H1 (cell line): ENCODE measurements around the gene OR2AJ1. TPM values are rescaled to one million over a fixed set of nuclear protein-coding genes. Genes with fewer than 3 reads are reported as not detected.

Source experiments
- CTCF ChIA-PET: fragments of 300-600 bp; sonication (Branson Sonifier 250); formaldehyde crosslinking; loops from one replicate; lab custom pipeline; 2021; ENCODE audit not compliant: partially characterized antibody; lab: Charles Lee
- POLR2A ChIA-PET: fragments of 300-600 bp; sonication (Branson Sonifier 250); formaldehyde crosslinking; loops from one replicate; lab custom pipeline; 2021; ENCODE audit warnings: inconsistent platforms; ENCODE audit not compliant: partially characterized antibody; lab: Charles Lee
- DNase-seq, 2 experiments: peaks; one replicate each; pipeline versions ENCODE4 v3.0.0 to v3.0.0-alpha.2; 2010 to 2022; ENCODE audit warnings: low spot score in 2 of 2, low read depth in 1 of 2, mixed read lengths in 1 of 2
- FAIRE-seq: peaks from 2 replicates; lab custom pipeline; 2011; peaks lifted over from hg19 to GRCh38; lab: Jason Lieb, UNC
- H2AFZ ChIP-seq: 2 replicates; pipeline ENCODE4 v1.8.1; 2012; ENCODE audit warnings: low read length, inconsistent platforms
- H2AK5ac ChIP-seq: 2 replicates; pipeline ENCODE4 v1.6.1; 2013; ENCODE audit warnings: low read depth, low read length
- H2BK120ac ChIP-seq: replicated peaks from 2 replicates; pipeline ENCODE3; 2013; ENCODE audit warnings: low read depth, low read length, inconsistent platforms
- H2BK12ac ChIP-seq: 2 replicates; pipeline ENCODE4 v1.6.1; 2013; ENCODE audit warnings: low read depth, low read length
- H2BK15ac ChIP-seq: 2 replicates; pipeline ENCODE4 v1.6.1; 2013; ENCODE audit warnings: low read length
- H2BK20ac ChIP-seq: 2 replicates; pipeline ENCODE4 v1.6.1; 2013; ENCODE audit warnings: low read length
- H2BK5ac ChIP-seq: 2 replicates; pipeline ENCODE4 v1.6.1; 2013; ENCODE audit warnings: low read depth, low read length
- H3K14ac ChIP-seq: 2 replicates; pipeline ENCODE4 v1.6.1; 2013; ENCODE audit warnings: inconsistent platforms; ENCODE audit not compliant: insufficient read length
- H3K18ac ChIP-seq: 2 replicates; pipeline ENCODE4 v1.6.1; 2013; ENCODE audit warnings: low read length; ENCODE audit errors: extremely low read depth
- H3K23ac ChIP-seq: 2 replicates; pipeline ENCODE4 v1.6.1; 2013; ENCODE audit warnings: inconsistent platforms; ENCODE audit not compliant: insufficient read length
- H3K23me2 ChIP-seq: 2 replicates; pipeline ENCODE4 v1.6.1; 2013; ENCODE audit warnings: low read depth, low read length
- H3K27ac ChIP-seq: 2 replicates; pipeline ENCODE4 v1.6.1; 2011; ENCODE audit warnings: low read depth, low read length, inconsistent platforms
- H3K27me3 ChIP-seq, 4 experiments: replicated peaks in 1 of 4; 1 replicate in 1 of 4; 2 replicates in 3 of 4; pipeline versions ENCODE4 v1.6.1 to v1.8.1; 2011 to 2013; ENCODE audit warnings: low read length in 3 of 4, mild to moderate bottlenecking in 3 of 4, inconsistent platforms in 2 of 4, mixed read lengths in 2 of 4, moderate library complexity in 1 of 4; ENCODE audit not compliant: control insufficient read depth in 3 of 4, insufficient read depth in 3 of 4; ENCODE audit errors: extremely low read depth in 1 of 4
- H3K36me3 ChIP-seq, 4 experiments: 2 replicates each; pipeline versions ENCODE4 v1.6.1 to v1.8.1; 2011 to 2013; ENCODE audit warnings: mild to moderate bottlenecking in 4 of 4, low read length in 3 of 4, moderate library complexity in 2 of 4, control low read depth in 1 of 4, inconsistent platforms in 1 of 4; ENCODE audit not compliant: insufficient read depth in 4 of 4, control insufficient read depth in 2 of 4
- H3K4ac ChIP-seq: replicated peaks from 2 replicates; pipeline ENCODE3; 2013; ENCODE audit warnings: low read length, low read depth, mixed read lengths, inconsistent platforms; ENCODE audit not compliant: insufficient read length
- H3K4me1 ChIP-seq, 4 experiments: replicated peaks in 1 of 4; 1 replicate in 1 of 4; 2 replicates in 3 of 4; pipeline versions ENCODE4 v1.6.1 to v1.8.1; 2011 to 2013; ENCODE audit warnings: low read length in 3 of 4, inconsistent platforms in 2 of 4, mixed read lengths in 1 of 4; ENCODE audit not compliant: insufficient read depth in 4 of 4, control insufficient read depth in 3 of 4
- H3K4me2 ChIP-seq, 2 experiments: 2 replicates each; pipeline versions ENCODE4 v1.6.1 to v1.8.1; 2011 to 2013; ENCODE audit warnings: low read depth in 2 of 2, low read length in 2 of 2, control low read depth in 1 of 2, inconsistent platforms in 1 of 2, mild to moderate bottlenecking in 1 of 2; ENCODE audit not compliant: insufficient read depth in 1 of 2
- H3K4me3 ChIP-seq, 4 experiments: fragments of 200-600, 300-600 bp in 1 of 4; sonication (generic), shearing (Covaris generic), sonication (Bioruptor Twin) in 1 of 4; 2 replicates each; pipeline versions ENCODE4 v1.5.1 to v1.8.1; 2011 to 2016; ENCODE audit warnings: low read length in 4 of 4, low read depth in 3 of 4, control low read depth in 2 of 4, inconsistent platforms in 2 of 4, mild to moderate bottlenecking in 2 of 4, mixed read lengths in 1 of 4, moderate library complexity in 1 of 4; ENCODE audit not compliant: insufficient read depth in 2 of 4; ENCODE audit errors: extremely low read depth in 1 of 4
- H3K56ac ChIP-seq: replicated peaks from 2 replicates; pipeline ENCODE3; 2013; ENCODE audit warnings: low read depth, mild to moderate bottlenecking, mixed read lengths, low read length, inconsistent platforms; ENCODE audit not compliant: insufficient read length
- H3K79me1 ChIP-seq: 2 replicates; pipeline ENCODE4 v1.6.1; 2013; ENCODE audit warnings: low read depth, low read length, control low read depth
- H3K79me2 ChIP-seq, 2 experiments: 2 replicates each; pipeline versions ENCODE4 v1.6.1 to v1.8.1; 2012 to 2013; ENCODE audit warnings: low read length in 2 of 2, mild to moderate bottlenecking in 2 of 2, inconsistent platforms in 1 of 2; ENCODE audit not compliant: insufficient read depth in 2 of 2, control insufficient read depth in 1 of 2
- H3K9ac ChIP-seq, 4 experiments: replicated peaks in 1 of 4; 1 replicate in 1 of 4; 2 replicates in 3 of 4; pipeline versions ENCODE4 v1.6.1 to v1.8.1; 2011 to 2013; ENCODE audit warnings: low read depth in 3 of 4, low read length in 3 of 4, control low read depth in 2 of 4, mild to moderate bottlenecking in 2 of 4, moderate library complexity in 2 of 4, inconsistent platforms in 1 of 4; ENCODE audit errors: extremely low read depth in 1 of 4
- H3K9me3 ChIP-seq, 2 experiments: 2 replicates each; pipeline versions ENCODE4 v1.6.1 to v1.8.1; 2012 to 2013; ENCODE audit warnings: mild to moderate bottlenecking in 2 of 2, moderate library complexity in 2 of 2, control low read depth in 1 of 2, inconsistent platforms in 1 of 2, low read depth in 1 of 2, low read length in 1 of 2, mixed read lengths in 1 of 2; ENCODE audit not compliant: insufficient read depth in 2 of 2
- H4K20me1 ChIP-seq, 2 experiments: replicated peaks in 1 of 2; 2 replicates each; pipeline versions ENCODE3 to v1.8.1; 2011 to 2013; ENCODE audit warnings: inconsistent platforms in 2 of 2, low read length in 2 of 2, mild to moderate bottlenecking in 1 of 2; ENCODE audit not compliant: insufficient read depth in 2 of 2, control insufficient read depth in 1 of 2
- H4K5ac ChIP-seq: 2 replicates; pipeline ENCODE4 v1.6.1; 2013; ENCODE audit warnings: low read length, low read depth, mixed read lengths, inconsistent platforms; ENCODE audit not compliant: insufficient read length
- H4K8ac ChIP-seq: 2 replicates; pipeline ENCODE4 v1.8.0; 2013; ENCODE audit warnings: mild to moderate bottlenecking, moderate library complexity, low read length, inconsistent platforms; ENCODE audit not compliant: insufficient read depth; ENCODE audit errors: extremely low read depth
- H4K91ac ChIP-seq: replicated peaks from 2 replicates; pipeline ENCODE3; 2013; ENCODE audit warnings: low read length, mixed read lengths, inconsistent platforms; ENCODE audit not compliant: insufficient read length
- ATF3 ChIP-seq: IDR thresholded peaks from 2 replicates; pipeline ENCODE4 v1.6.1; 2011; ENCODE audit warnings: low read depth, mild to moderate bottlenecking, low read length; ENCODE audit not compliant: insufficient read depth
- CTCF ChIP-seq, 3 experiments: IDR thresholded peaks; 1 replicate in 2 of 3; 2 replicates in 1 of 3; pipeline versions ENCODE4 v1.5.1 to v1.6.1; 2011; ENCODE audit warnings: low read length in 3 of 3, mild to moderate bottlenecking in 3 of 3, inconsistent platforms in 2 of 3, low read depth in 1 of 3, moderate library complexity in 1 of 3; ENCODE audit not compliant: insufficient read depth in 1 of 3; ENCODE audit errors: control extremely low read depth in 1 of 3
- EGR1 ChIP-seq: IDR thresholded peaks from 2 replicates; pipeline ENCODE4 v1.6.1; 2011; ENCODE audit warnings: low read depth, low read length, borderline replicate concordance
- KDM1A ChIP-seq: fragments of 200-600, 300-600 bp; sonication (generic); IDR thresholded peaks from 2 replicates; pipeline ENCODE4 v1.7.1; 2016; ENCODE audit warnings: mild to moderate bottlenecking, low read length, borderline replicate concordance
- KDM5A ChIP-seq: fragments of 200-600 bp; IDR thresholded peaks from 2 replicates; pipeline ENCODE4 v1.7.1; 2012; ENCODE audit warnings: mild to moderate bottlenecking, low read length, inconsistent platforms, mixed read lengths
- NANOG ChIP-seq: IDR thresholded peaks from 2 replicates; pipeline ENCODE4 v1.6.1; 2011; ENCODE audit warnings: low read length, low read depth, mild to moderate bottlenecking, inconsistent platforms; ENCODE audit not compliant: insufficient read depth, poor library complexity, severe bottlenecking
- RAD21 ChIP-seq, 2 experiments: IDR thresholded peaks in 1 of 2; conservative IDR thresholded peaks in 1 of 2; 2 replicates each; pipeline ENCODE4 v1.6.1; 2011; ENCODE audit warnings: low read depth in 2 of 2, low read length in 2 of 2, improper control_type of control experiment in 1 of 2, inconsistent platforms in 1 of 2, mild to moderate bottlenecking in 1 of 2, moderate library complexity in 1 of 2
- USF2 ChIP-seq: IDR thresholded peaks from 2 replicates; pipeline ENCODE4 v1.6.1; 2011; ENCODE audit warnings: low read length, improper control_type of control experiment
- YY1 ChIP-seq: IDR thresholded peaks from 2 replicates; pipeline ENCODE4 v1.6.1; 2011; ENCODE audit warnings: low read depth, mild to moderate bottlenecking, low read length
- WGBS, 2 experiments: shearing (Covaris generic) in 1 of 2; methylation state at CpG; one replicate each; pipeline versions ENCODE4 v1.1.6 to v1.1.7; 2013 to 2015; ENCODE audit warnings: low lambda C conversion rate in 2 of 2, mixed read lengths in 2 of 2, inconsistent platforms in 1 of 2, low coverage in 1 of 2, missing lambda C conversion rate in 1 of 2; ENCODE audit not compliant: insufficient replicate concordance in 2 of 2, insufficient coverage in 1 of 2, insufficient read length in 1 of 2; ENCODE audit errors: extremely low coverage in 1 of 2, missing lambda C conversion rate in 1 of 2; 5-methylcytosine and 5-hydroxymethylcytosine counted together
- polyA plus RNA-seq, 7 experiments: library from polyadenylated mRNA; depleted of rRNA in 3 of 7; stranded (reverse) in 5 of 7; unstranded in 2 of 7; fragments of >200 nt in 5 of 7; fragments of 200-250 nt in 2 of 7; gene quantifications; 1 replicate in 5 of 7; 2 replicates in 1 of 7; 4 replicates in 1 of 7; pipeline versions ENCODE4 v1.2.1 to v1.2.3, GENCODE V29; 2011 to 2013; ENCODE audit warnings: missing spikeins in 2 of 7, mixed read lengths in 2 of 7
- total RNA-seq: library from RNA; stranded (reverse); fragmentation: NEBNext Ultra II Directional; extraction: Animal tissue kit (Norgen Biotek cat#: 25700); gene quantifications from 2 replicates; pipeline ENCODE4 v1.2.1, GENCODE V29; 2021

OR2AJ1 gene
- total and polyA plus RNA-seq, 2 of the 8 experiments (the other 6 are each of a cell fraction or from before 2014, with no cell fraction given), result not detected

- no peak overlapping the region for H2BK120ac ChIP-seq
- H2AFZ ChIP-seq, result no peak overlapping the region
- no peak overlapping the region for H2BK5ac ChIP-seq
- no peak overlapping the region for H3K4me2 ChIP-seq
- DNase-seq (no peak), FAIRE-seq (no peak)
- no peak overlapping the region; the same call in 1 of the 2 replicates for H4K8ac ChIP-seq
- no peak overlapping the region for H3K14ac ChIP-seq
- no peaks in the 10 kb centered on the region for H4K20me1 ChIP-seq
- peaks cover 26 to 55% of the 10 kb centered on the region in 2 experiments; a peak in 3 of 4 replicates for H3K9me3 ChIP-seq
- H3K4me1 ChIP-seq, result no peaks in the 10 kb centered on the region; a peak in 1 of 7 replicates
- no peak overlapping the region for H3K56ac ChIP-seq
- no peak overlapping the region for H2BK12ac ChIP-seq
- no peak overlapping the region for H4K91ac ChIP-seq
- H3K79me2 ChIP-seq, result no peaks in the 10 kb centered on the region
- H4K5ac ChIP-seq, result no peak overlapping the region
- CTCF ChIA-PET, result no interaction called here
- H3K23me2 ChIP-seq, result no peaks in the 10 kb centered on the region
- no peak overlapping the region for H2BK15ac ChIP-seq
- H3K4ac ChIP-seq, result no peak overlapping the region
- H3K18ac ChIP-seq, result no peak overlapping the region
- H3K23ac ChIP-seq, result no peak overlapping the region
- no peaks in the 10 kb centered on the region for H3K27me3 ChIP-seq
- WGBS, 2 experiments, result 90% methylated on average over 13 of the region's 13 CpGs; no CpG with 5 or more reads in 1 of the 2 experiments
- H3K36me3 ChIP-seq, result no peaks in the 10 kb centered on the region
- H3K9ac ChIP-seq, result no peak overlapping the region
- no peak overlapping the region for H3K27ac ChIP-seq
- no peak overlapping the region for H2AK5ac ChIP-seq
- H2BK20ac ChIP-seq, result no peak overlapping the region
- no peaks in the 10 kb centered on the region for H3K79me1 ChIP-seq
- H3K4me3 ChIP-seq, result no peak overlapping the region
- POLR2A ChIA-PET, result no interaction called here
- TF ChIP-seq RAD21 (IDR thresholded peaks at IDR 0.05 in 1 of 2, conservative IDR thresholded peaks at IDR 0.05 in 1 of 2; ENCODE audit: low read depth in 2 of 2, low read length in 2 of 2), result no peak
- TF ChIP-seq NANOG, result no peak
- TF ChIP-seq YY1, result no peak
- TF ChIP-seq KDM1A, result no peak
- no peak for TF ChIP-seq USF2
- TF ChIP-seq KDM5A, result no peak
- no peak for TF ChIP-seq ATF3
- TF ChIP-seq EGR1, result no peak
- TF ChIP-seq CTCF (IDR thresholded peaks at IDR 0.05; ENCODE audit: control extremely low read depth in 1 of 3, insufficient read depth in 1 of 3, low read depth in 1 of 3, low read length in 3 of 3), result no peak
Measured at GRCh38 chr1:247905181-247905580, 19.5 kb upstream of the OR2AJ1 start.
